HepG2 (cell line): ENCODE data around the gene CRABP1. TPM values are rescaled to one million over a fixed set of nuclear protein-coding genes. Genes with fewer than 3 reads are reported as not detected.

ENCODE experiments used
- ATAC-seq: fragments of 200-7000 bp; cut with Tn5 transposase; 3 replicates; pipeline ENCODE4 v1.9.1; 2020; ENCODE audit warnings: mild to moderate bottlenecking, moderate library complexity
- BruUV-seq: library from RNA; stranded (reverse); fragments of 400-500 nt; replicated peaks from 2 replicates; lab custom pipeline; 2021; lab: Mats Ljungman, UMichigan
- CTCF ChIA-PET: fragments of 300-600 bp; formaldehyde crosslinking; extraction: SDS; loops from one replicate; lab custom pipeline; 2021; ENCODE audit warnings: low total read pairs, inconsistent platforms, low intra/inter-chr PET ratio; lab: Yijun Ruan, JAX
- POLR2A ChIA-PET: fragments of 350-600 bp; sonication (Branson Sonifier 250); formaldehyde crosslinking; loops from one replicate; lab custom pipeline; 2020; ENCODE audit warnings: antibody characterized with exemption, inconsistent platforms; lab: Yijun Ruan, JAX
- DNase-seq: peaks from one replicate; pipeline ENCODE4 v3.0.0-alpha.2; 2015; ENCODE audit warnings: low spot score
- FAIRE-seq: peaks from 3 replicates; lab custom pipeline; 2011; peaks lifted over from hg19 to GRCh38; lab: Jason Lieb, UNC
- H2AFZ ChIP-seq: one replicate; pipeline ENCODE4 v1.6.1; 2011; ENCODE audit warnings: low read length, inconsistent platforms
- H3K27ac ChIP-seq: fragments of 300-600 bp; 3 replicates; pipeline ENCODE4 v1.8.0; 2011; ENCODE audit warnings: mixed run types, mild to moderate bottlenecking, mixed read lengths, low read length, inconsistent platforms; ENCODE audit not compliant: insufficient read depth; ENCODE audit errors: extremely low read length
- H3K27me3 ChIP-seq, 2 experiments: fragments of 200-600 bp in 1 of 2; 2 replicates in 1 of 2; 3 replicates in 1 of 2; pipeline versions ENCODE4 v1.6.0 to v1.8.0; 2011; ENCODE audit warnings: low read length in 2 of 2, mild to moderate bottlenecking in 2 of 2, moderate library complexity in 2 of 2, inconsistent platforms in 1 of 2; ENCODE audit not compliant: insufficient read depth in 2 of 2, control insufficient read depth in 1 of 2
- H3K36me3 ChIP-seq, 2 experiments: fragments of 200-600 bp in 1 of 2; replicated peaks in 1 of 2; 2 replicates in 1 of 2; 3 replicates in 1 of 2; pipeline versions ENCODE4 v1.5.1 to v1.8.0; 2011; ENCODE audit warnings: low read length in 2 of 2, inconsistent platforms in 1 of 2; ENCODE audit not compliant: insufficient read depth in 2 of 2, control insufficient read depth in 1 of 2
- H3K4me1 ChIP-seq: 2 replicates; pipeline ENCODE4 v1.5.1; 2012; ENCODE audit warnings: low read length, inconsistent platforms; ENCODE audit not compliant: insufficient read depth
- H3K4me2 ChIP-seq: 2 replicates; pipeline ENCODE4 v1.6.0; 2011; ENCODE audit warnings: low read depth, low read length, inconsistent platforms
- H3K4me3 ChIP-seq, 3 experiments: fragments of 200-600 bp in 1 of 3; sonication (generic), shearing (Covaris generic) in 1 of 3; replicated peaks in 1 of 3; 2 replicates each; pipeline ENCODE4 v1.5.1; 2011 to 2016; ENCODE audit warnings: low read length in 3 of 3, inconsistent platforms in 2 of 3, low read depth in 2 of 3, mild to moderate bottlenecking in 2 of 3, control low read depth in 1 of 3, mixed read lengths in 1 of 3; ENCODE audit not compliant: insufficient read depth in 1 of 3
- H3K79me2 ChIP-seq: one replicate; pipeline ENCODE4 v1.6.1; 2011; ENCODE audit warnings: low read length, inconsistent platforms; ENCODE audit not compliant: insufficient read depth
- H3K9ac ChIP-seq: 2 replicates; pipeline ENCODE4 v1.6.0; 2011; ENCODE audit warnings: mild to moderate bottlenecking, low read depth, low read length, inconsistent platforms; ENCODE audit not compliant: insufficient read depth
- H3K9me3 ChIP-seq: 2 replicates; pipeline ENCODE4 v1.5.1; 2012; ENCODE audit warnings: mild to moderate bottlenecking, low read length
- H4K20me1 ChIP-seq: 2 replicates; pipeline ENCODE4 v1.6.0; 2011; ENCODE audit warnings: inconsistent platforms, mild to moderate bottlenecking, low read length, moderate library complexity; ENCODE audit not compliant: insufficient read depth
- HCFC1 ChIP-seq: fragments of 150-350 bp; IDR thresholded peaks from 2 replicates; pipeline ENCODE4 v1.6.1; 2014; ENCODE audit warnings: low read depth, low read length
- PTBP1 ChIP-seq: fragments of 200-400 bp; formaldehyde crosslinking; IDR thresholded peaks from 2 replicates; pipeline ENCODE4 v1.6.1; 2018; ENCODE audit warnings: low read length, low read depth; ENCODE audit not compliant: poor library complexity, severe bottlenecking
- SALL2 ChIP-seq: sonication (generic); formaldehyde crosslinking; IDR thresholded peaks from 2 replicates; pipeline ENCODE4 v1.8.1; 2023; ENCODE audit warnings: mild to moderate bottlenecking, missing genetic modification reagents, inconsistent platforms
- SMARCC2 ChIP-seq: fragments of 450-650 bp; IDR thresholded peaks from 2 replicates; pipeline ENCODE4 v1.6.1; 2017; ENCODE audit warnings: antibody characterized with exemption, mild to moderate bottlenecking
- SMYD3 ChIP-seq: sonication (generic); formaldehyde crosslinking; IDR thresholded peaks from 2 replicates; pipeline ENCODE4 v1.8.1; 2023; ENCODE audit warnings: mild to moderate bottlenecking, missing genetic modification reagents
- TCF12 ChIP-seq, 2 experiments: fragments of 450-650 bp in 1 of 2; sonication (generic) in 1 of 2; formaldehyde crosslinking in 1 of 2; IDR thresholded peaks; 2 replicates each; pipeline versions ENCODE4 v1.6.1 to v1.8.0; 2017 to 2022; ENCODE audit warnings: antibody characterized with exemption in 1 of 2, mild to moderate bottlenecking in 1 of 2, missing genetic modification reagents in 1 of 2, moderate library complexity in 1 of 2
- TOE1 ChIP-seq: sonication (generic); formaldehyde crosslinking; IDR thresholded peaks from 2 replicates; pipeline ENCODE4 v1.4.0; 2020; ENCODE audit warnings: mild to moderate bottlenecking, missing genetic modification reagents
- ZNF496 ChIP-seq: sonication (generic); formaldehyde crosslinking; IDR thresholded peaks from 2 replicates; pipeline ENCODE4 v1.8.1; 2023; ENCODE audit warnings: mild to moderate bottlenecking, moderate library complexity, missing genetic modification reagents; ENCODE audit not compliant: insufficient replicate concordance
- ZNF773 ChIP-seq: sonication (generic); formaldehyde crosslinking; IDR thresholded peaks from 2 replicates; pipeline ENCODE4 v1.4.0; 2020; ENCODE audit warnings: missing genetic modification reagents, borderline replicate concordance
- WGBS: methylation state at CpG from one replicate; pipeline ENCODE4 v1.1.6; 2017; ENCODE audit warnings: low lambda C conversion rate; 5-methylcytosine and 5-hydroxymethylcytosine counted together
- in situ Hi-C: cut with HindIII; loops from 2 replicates; pipeline ENCODE4 v1.10.0; 2017; ENCODE audit warnings: low pct_unique_long_range_greater_than_20kb; ENCODE audit not compliant: extremely low pct_ligation_motif_present
- intact Hi-C: fragments of 100-400 bp; cut with micrococcal nuclease; formaldehyde crosslinking; loops from one replicate; pipeline ENCODE4 v1.10.0; 2022; ENCODE audit not compliant: unreplicated experiment
- polyA plus RNA-seq, 8 experiments: library from polyadenylated mRNA; depleted of rRNA in 3 of 8; stranded (reverse) in 7 of 8; unstranded in 1 of 8; fragments of >200 nt; fragmentation: Illumina TruSeq in 4 of 8; extraction: Trizol in 4 of 8; gene quantifications; 2 replicates each; pipeline versions ENCODE4 v1.2.1 to v1.2.3, GENCODE V29; 2011 to 2016; ENCODE audit warnings: low read depth in 4 of 8, missing spikeins in 1 of 8, mixed read lengths in 1 of 8; ENCODE audit not compliant: insufficient read depth in 1 of 8
- total RNA-seq, 5 experiments: library from RNA; depleted of rRNA; stranded (reverse); fragments of >200 nt; fragmentation: Illumina TruSeq; extraction: Trizol; gene quantifications; 2 replicates each; pipeline ENCODE4 v1.2.3, GENCODE V29; 2016; ENCODE audit warnings: low read depth in 1 of 5
- TF ChIP-seq, protein P1 (sequence below): sonication (generic); formaldehyde crosslinking; IDR thresholded peaks from 2 replicates; pipeline ENCODE4 v1.4.0; 2020; ENCODE audit warnings: mild to moderate bottlenecking, missing genetic modification reagents
- TF ChIP-seq, protein P2 (sequence below): IDR thresholded peaks from 2 replicates; pipeline ENCODE4 v1.6.1; 2016
- TF ChIP-seq, protein P3 (sequence below): sonication (generic); formaldehyde crosslinking; IDR thresholded peaks from 2 replicates; pipeline ENCODE4 v1.9.0; 2022; ENCODE audit warnings: missing genetic modification reagents, mild to moderate bottlenecking, borderline replicate concordance

Gene CRABP1
- total and polyA plus RNA-seq, 2 of the 13 experiments (the other 11 are each of a cell fraction or from before 2014, with no cell fraction given), result not detected

GRCh38 chr15:78350058-78350457 lies 9.9 kb downstream of the CRABP1 start:
- no peaks in the 10 kb centered on the region for H3K36me3 ChIP-seq
- TF ChIP-seq, protein P1, sequence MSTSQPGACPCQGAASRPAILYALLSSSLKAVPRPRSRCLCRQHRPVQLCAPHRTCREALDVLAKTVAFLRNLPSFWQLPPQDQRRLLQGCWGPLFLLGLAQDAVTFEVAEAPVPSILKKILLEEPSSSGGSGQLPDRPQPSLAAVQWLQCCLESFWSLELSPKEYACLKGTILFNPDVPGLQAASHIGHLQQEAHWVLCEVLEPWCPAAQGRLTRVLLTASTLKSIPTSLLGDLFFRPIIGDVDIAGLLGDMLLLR, result no peak
- TF ChIP-seq TOE1 (CRISPR knock-in tag), result no peak
- TF ChIP-seq, protein P2, sequence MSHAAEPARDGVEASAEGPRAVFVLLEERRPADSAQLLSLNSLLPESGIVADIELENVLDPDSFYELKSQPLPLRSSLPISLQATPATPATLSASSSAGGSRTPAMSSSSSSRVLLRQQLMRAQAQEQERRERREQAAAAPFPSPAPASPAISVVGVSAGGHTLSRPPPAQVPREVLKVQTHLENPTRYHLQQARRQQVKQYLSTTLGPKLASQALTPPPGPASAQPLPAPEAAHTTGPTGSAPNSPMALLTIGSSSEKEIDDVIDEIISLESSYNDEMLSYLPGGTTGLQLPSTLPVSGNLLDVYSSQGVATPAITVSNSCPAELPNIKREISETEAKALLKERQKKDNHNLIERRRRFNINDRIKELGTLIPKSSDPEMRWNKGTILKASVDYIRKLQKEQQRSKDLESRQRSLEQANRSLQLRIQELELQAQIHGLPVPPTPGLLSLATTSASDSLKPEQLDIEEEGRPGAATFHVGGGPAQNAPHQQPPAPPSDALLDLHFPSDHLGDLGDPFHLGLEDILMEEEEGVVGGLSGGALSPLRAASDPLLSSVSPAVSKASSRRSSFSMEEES, result no peak
- TF ChIP-seq SALL2, result no peak
- TF ChIP-seq SMARCC2, result no peak
- no peak for TF ChIP-seq HCFC1
- TF ChIP-seq, protein P3, sequence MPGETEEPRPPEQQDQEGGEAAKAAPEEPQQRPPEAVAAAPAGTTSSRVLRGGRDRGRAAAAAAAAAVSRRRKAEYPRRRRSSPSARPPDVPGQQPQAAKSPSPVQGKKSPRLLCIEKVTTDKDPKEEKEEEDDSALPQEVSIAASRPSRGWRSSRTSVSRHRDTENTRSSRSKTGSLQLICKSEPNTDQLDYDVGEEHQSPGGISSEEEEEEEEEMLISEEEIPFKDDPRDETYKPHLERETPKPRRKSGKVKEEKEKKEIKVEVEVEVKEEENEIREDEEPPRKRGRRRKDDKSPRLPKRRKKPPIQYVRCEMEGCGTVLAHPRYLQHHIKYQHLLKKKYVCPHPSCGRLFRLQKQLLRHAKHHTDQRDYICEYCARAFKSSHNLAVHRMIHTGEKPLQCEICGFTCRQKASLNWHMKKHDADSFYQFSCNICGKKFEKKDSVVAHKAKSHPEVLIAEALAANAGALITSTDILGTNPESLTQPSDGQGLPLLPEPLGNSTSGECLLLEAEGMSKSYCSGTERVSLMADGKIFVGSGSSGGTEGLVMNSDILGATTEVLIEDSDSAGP (CRISPR knock-in tag), result no peak
- no peak for TF ChIP-seq ZNF496 (CRISPR knock-in tag)
- TF ChIP-seq SMYD3 (CRISPR knock-in tag), result no peak
- no peak for TF ChIP-seq TCF12 (IDR thresholded peaks at IDR 0.05)
- TF ChIP-seq TCF12 (CRISPR knock-in tag; IDR thresholded peaks at IDR 0.05), result no peak
- no peak for TF ChIP-seq PTBP1
- no peak for TF ChIP-seq ZNF773 (CRISPR knock-in tag)
- BruUV-seq, result no TSS peak
- 23% methylated on average over 4 of the region's 4 CpGs for WGBS
- no peaks in the 10 kb centered on the region for H3K9me3 ChIP-seq
- H2AFZ ChIP-seq, result no peak overlapping the region
- ChIA-PET POLR2A (no interaction called here), CTCF (no interaction called here)
- no peak for FAIRE-seq
- H3K79me2 ChIP-seq, result no peaks in the 10 kb centered on the region
- no peak for DNase-seq
- intact Hi-C loops (no loop called here), in situ Hi-C loops (no loop called here)
- no peaks in the 10 kb centered on the region for H4K20me1 ChIP-seq
- H3K4me2 ChIP-seq, result no peak overlapping the region
- no peak overlapping the region for H3K9ac ChIP-seq
- ATAC-seq, result no peak
- H3K27me3 ChIP-seq, result peaks cover 0 to 27% of the 10 kb centered on the region in 2 experiments; a peak in 3 of 5 replicates
- no peak overlapping the region for H3K4me3 ChIP-seq
- H3K27ac ChIP-seq, result no peak overlapping the region
- H3K4me1 ChIP-seq, result no peaks in the 10 kb centered on the region
